ENCODE results near the gene MYOM3.

Gene MYOM3

GRCh38 chr1:24111996-24112779 is at the start of gene MYOM3:
Gene MYOM3, minus strand, starts transcription at chr1:24112135. Its CDS starts 3,499 bp downstream, at chr1:24108636.
- Mint-ChIP-seq H3K27ac (peak within 1 kb of the TSS in 1 of 2 donors; percentile 1), H3K9me3 (no peaks in the 10 kb centered on the region), H3K27me3 (peaks cover 30% of the 10 kb centered on the region), H3K4me3 (peak within 1 kb of the TSS in 1 of 2 donors; percentile 23), H3K4me1 (peaks cover 9% of the 10 kb centered on the region)
- DNase-seq: peak; percentile 47 to 71
- peak; percentile 99 for ATAC-seq

DNA sequence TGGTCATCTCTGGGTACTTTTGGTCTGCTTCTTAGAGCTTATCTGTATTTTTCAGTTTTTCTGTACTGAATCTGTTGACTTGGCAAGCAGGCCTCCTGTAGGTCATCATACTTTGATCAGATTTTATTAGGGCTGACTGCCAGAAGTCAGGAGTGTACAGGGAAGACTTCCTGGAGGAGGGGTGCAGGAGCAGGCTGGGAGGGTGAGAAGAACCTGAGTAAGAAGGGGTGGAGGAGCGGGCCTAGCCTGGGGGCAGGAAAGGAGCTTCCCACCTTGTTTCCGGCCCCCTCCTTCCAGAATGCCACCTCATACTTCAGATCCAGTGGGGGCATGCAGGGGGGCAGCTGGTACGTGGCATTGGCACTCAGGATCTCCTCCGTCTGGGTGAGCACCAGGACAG is 49.3 kb upstream of the MYOM3 start:
- Mint-ChIP-seq H3K4me3 (no peak overlapping the region), H3K9me3 (no peaks in the 10 kb centered on the region), H3K27me3 (no peaks in the 10 kb centered on the region), H3K27ac (no peak overlapping the region), H3K4me1 (no peaks in the 10 kb centered on the region)
- DNase-seq: no peak
- no peak for ATAC-seq

- Mint-ChIP-seq H3K27me3 (no peaks in the 10 kb centered on the region), H3K4me3 (no peak overlapping the region), H3K27ac (no peak overlapping the region), H3K4me1 (no peaks in the 10 kb centered on the region), H3K9me3 (no peaks in the 10 kb centered on the region)
- ATAC-seq (no peak), DNase-seq (no peak)
Measured at GRCh38 chr1:24159366-24159765, 47.4 kb upstream of the MYOM3 start.

GRCh38 chr1:24157918-24158481 is 46.1 kb upstream of the MYOM3 start:
- peaks cover 9% of the 10 kb centered on the region for H3K27me3 Mint-ChIP-seq
- ATAC-seq (no peak), DNase-seq (no peak)
- H3K27ac Mint-ChIP-seq: no peak overlapping the region
- H3K4me1 Mint-ChIP-seq: no peaks in the 10 kb centered on the region
- H3K4me3 Mint-ChIP-seq: no peak overlapping the region
- H3K9me3 Mint-ChIP-seq: no peaks in the 10 kb centered on the region

GRCh38 chr1:24156542-24157260 is 44.8 kb upstream of the MYOM3 start:
- Mint-ChIP-seq H3K27me3 (peaks cover 22% of the 10 kb centered on the region), H3K27ac (no peak overlapping the region), H3K4me1 (peaks cover 1% of the 10 kb centered on the region), H3K4me3 (no peak overlapping the region), H3K9me3 (no peaks in the 10 kb centered on the region)
- DNase-seq: no peak
- no peak for ATAC-seq

DNA sequence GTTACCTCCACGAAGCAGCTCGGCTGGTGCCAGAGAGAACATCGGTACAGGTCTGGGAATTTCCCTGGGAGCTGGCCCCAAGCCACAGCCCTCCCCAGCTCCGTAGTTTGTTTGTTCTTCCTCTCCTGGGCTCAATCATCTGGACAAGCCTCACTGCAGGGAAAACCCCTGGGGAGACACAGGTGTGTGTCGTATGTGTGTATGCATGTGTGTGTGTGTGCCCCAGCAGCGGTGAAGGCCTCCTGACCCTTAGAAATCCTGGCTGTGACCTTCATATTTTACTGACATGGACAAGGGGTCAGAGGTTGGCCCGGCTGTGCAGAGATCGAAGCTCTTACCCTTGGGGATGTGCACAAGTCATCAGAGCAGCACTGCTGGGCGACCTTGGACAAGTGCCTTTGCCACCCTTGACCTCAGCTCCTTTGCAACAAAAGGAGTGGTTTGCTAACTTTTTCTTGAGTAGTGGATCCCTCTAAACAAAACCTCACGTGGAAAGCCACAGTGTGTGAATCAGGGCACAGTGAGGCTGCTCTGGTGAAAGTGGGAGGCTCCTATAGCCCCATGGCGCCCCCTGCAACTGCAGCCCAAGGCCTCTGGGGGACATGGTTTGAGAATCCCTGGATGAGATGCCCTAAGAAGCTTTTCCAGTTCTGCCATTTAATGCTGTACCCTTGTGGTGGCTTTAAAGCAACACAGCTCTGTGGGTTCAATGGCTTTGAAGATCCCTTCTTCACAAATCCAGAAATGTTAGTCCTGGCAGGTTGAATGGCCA is 43.3 kb upstream of the MYOM3 start:
- no peak for DNase-seq
- no peaks in the 10 kb centered on the region for H3K9me3 Mint-ChIP-seq
- ATAC-seq: no peak
- H3K27ac Mint-ChIP-seq: no peak overlapping the region
- no peak overlapping the region for H3K4me3 Mint-ChIP-seq
- peaks cover 37% of the 10 kb centered on the region for H3K27me3 Mint-ChIP-seq
- H3K4me1 Mint-ChIP-seq: peaks cover 16% of the 10 kb centered on the region

DNA sequence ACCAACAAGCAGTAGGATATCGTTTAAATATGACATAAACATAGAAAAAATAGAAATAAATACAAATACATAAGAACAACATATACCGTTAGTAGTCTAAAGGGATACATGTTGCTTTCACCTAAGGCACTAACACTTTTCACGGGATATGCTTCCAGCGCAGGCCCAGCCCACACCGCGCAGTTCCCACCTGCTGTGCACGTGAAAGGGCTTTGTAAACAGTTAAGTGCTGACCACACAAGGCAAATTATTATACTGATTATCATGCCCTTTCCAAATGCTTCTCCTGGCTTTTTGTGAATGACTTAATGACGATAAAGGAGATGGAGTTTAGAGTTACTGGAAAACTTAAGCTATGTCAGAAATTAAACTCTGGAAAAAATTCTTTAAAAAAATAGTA is 42.3 kb upstream of the MYOM3 start:
- Mint-ChIP-seq H3K27ac (no peak overlapping the region), H3K4me3 (no peak overlapping the region)

DNA sequence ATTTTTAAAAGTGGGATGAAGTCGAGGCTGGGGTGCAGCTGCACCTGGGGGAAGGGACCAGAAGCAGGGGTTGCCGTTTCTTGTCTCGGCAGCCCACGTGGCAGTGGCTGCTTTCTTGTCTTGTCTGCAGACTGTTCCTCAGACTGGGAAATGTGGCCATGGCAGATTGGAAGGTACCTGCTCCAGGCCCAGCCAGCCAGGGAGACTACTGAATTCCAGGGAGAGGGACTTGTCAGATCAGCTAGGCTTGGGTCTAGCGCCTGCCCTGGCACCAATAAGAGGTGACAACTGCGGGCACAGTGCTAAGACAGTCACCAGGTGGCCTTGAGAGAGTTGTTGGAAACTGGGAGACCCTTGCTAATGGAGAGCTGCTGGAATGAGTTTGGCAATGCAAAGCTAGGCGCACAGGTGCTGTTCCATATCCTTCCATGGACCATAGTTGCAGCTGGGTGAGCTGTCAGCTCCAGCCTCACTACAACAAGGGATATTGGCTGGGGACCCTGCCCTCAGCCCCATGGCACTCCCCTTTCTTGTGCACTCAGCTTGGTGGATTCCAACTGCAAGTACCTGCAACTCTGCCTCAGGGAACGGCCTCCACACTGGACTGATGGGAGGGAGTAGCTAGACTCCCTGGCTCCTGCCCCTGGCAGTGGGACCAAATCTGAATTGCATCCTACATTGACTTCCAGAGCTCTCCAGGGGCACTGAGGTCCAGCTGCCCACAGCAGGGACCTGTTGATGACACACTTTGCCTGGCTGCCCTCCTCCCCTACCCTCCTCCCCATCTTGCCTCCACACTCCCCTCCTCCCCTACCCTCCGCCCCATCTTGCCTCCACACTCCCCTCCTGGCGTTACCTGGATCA is 40.9 kb upstream of the MYOM3 start:
- H3K27ac Mint-ChIP-seq: no peak overlapping the region
- peaks cover 55% of the 10 kb centered on the region for H3K27me3 Mint-ChIP-seq
- no peak for ATAC-seq
- DNase-seq: no peak
- no peak overlapping the region for H3K4me3 Mint-ChIP-seq
- no peaks in the 10 kb centered on the region for H3K9me3 Mint-ChIP-seq
- peaks cover 22% of the 10 kb centered on the region for H3K4me1 Mint-ChIP-seq

More for the DNA sequence above, 42.3 kb upstream of the MYOM3 start:
- DNase-seq (no peak), ATAC-seq (no peak)
- Mint-ChIP-seq H3K27me3 (peaks cover 46% of the 10 kb centered on the region), H3K9me3 (no peaks in the 10 kb centered on the region), H3K4me1 (peaks cover 22% of the 10 kb centered on the region)

GRCh38 chr1:24151175-24151533 is 39.2 kb upstream of the MYOM3 start:
- DNase-seq (no peak), ATAC-seq (peak; percentile 24)
- peaks cover 22% of the 10 kb centered on the region for H3K4me1 Mint-ChIP-seq
- H3K4me3 Mint-ChIP-seq: peak overlapping the region; percentile 67 to 74
- peaks cover 60% of the 10 kb centered on the region for H3K27me3 Mint-ChIP-seq
- H3K9me3 Mint-ChIP-seq: no peaks in the 10 kb centered on the region
- H3K27ac Mint-ChIP-seq: peak overlapping the region in 1 of 2 donors; percentile 49

DNA sequence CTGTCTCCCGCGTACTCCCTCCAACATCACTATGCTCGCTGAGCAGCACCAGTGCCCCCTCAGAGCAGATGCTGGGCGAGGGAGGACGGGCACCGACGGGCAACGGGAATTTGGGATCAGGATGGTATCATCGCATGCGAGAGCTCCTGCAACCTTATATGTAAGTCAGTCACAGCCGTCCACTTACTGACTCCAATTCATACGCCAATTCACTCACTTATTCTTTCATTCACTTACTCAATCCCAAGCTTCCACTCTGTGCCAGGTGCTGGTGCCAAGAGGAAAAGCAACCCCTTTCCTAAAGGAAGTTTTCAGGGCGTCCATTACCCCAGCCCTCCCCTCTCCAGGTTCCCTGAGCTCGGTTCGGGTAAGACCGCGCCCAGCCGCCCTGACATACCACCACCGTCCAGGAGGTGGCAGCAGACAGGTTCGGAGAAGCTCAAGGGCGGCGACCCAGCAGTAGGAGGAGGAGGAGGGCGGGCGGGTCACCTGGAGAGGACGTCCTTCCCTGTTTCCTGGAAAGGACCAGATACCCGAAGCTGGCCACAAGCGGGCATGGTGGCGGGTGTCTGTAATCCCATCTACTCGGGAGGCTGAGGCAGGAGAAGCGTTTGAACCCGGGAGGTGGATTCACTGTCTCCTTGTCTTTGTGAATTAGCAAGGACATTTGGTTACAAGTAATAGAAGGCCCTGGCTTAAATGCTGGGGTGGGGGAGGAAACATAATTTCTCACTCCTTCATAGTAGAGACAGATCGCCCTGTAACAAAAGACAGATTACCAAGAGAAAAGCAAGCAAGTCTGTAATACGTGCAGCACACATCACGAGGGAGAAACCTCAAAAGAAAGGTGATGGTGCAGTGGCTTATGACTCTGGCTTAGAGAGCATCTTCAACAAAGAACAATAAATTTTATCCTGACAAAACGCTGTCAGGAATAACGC is 38.6 kb upstream of the MYOM3 start:
- Mint-ChIP-seq H3K27me3 (peaks cover 62% of the 10 kb centered on the region), H3K4me3 (peak overlapping the region; percentile 67 to 74), H3K9me3 (no peaks in the 10 kb centered on the region), H3K4me1 (peaks cover 22% of the 10 kb centered on the region), H3K27ac (no peak overlapping the region)
- DNase-seq: peak; percentile 86 to 87
- peak; percentile 92 for ATAC-seq

DNA sequence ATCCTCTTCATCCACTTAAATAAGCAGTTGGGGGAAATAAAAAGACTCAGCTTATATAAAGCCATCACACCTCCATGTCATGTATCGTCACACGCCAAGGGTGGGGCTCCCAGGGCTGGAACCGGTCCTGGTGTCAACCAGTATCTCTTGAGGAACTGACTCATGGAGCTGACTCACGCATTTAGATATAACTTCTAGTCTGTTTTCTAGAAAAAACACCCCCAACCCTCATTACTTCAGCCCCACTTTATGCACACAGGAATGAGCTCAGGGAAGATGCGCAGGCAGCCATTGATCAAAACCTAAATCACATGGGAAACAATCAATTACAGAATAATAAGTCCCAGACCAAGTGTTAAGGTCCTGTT is 37.9 kb upstream of the MYOM3 start:
- H3K27me3 Mint-ChIP-seq: peaks cover 63% of the 10 kb centered on the region
- peak in 1 of 2 donors; percentile 21 for DNase-seq
- no peak overlapping the region for H3K27ac Mint-ChIP-seq
- peak; percentile 51 for ATAC-seq
- no peak overlapping the region for H3K4me3 Mint-ChIP-seq
- peaks cover 22% of the 10 kb centered on the region for H3K4me1 Mint-ChIP-seq
- no peaks in the 10 kb centered on the region for H3K9me3 Mint-ChIP-seq

DNA sequence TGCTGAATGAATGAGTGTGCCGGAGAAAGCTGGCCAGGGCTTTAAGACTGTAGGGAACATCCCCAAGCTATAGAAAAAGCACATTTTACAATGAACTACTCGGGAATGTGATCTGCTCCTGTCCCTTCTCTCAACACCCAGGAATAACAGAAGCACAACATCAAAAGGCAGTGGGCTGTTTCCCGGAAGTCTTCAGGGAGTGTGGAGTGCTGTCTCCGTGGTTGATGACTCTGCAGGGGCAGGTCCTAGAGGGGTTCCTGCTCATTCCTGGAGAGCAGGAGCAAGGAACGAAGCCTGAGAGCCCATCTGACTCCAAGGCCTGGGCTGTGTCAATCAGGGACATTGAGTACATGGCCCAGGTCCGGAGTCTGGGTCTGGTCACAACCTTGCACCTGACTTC is 35.9 kb upstream of the MYOM3 start:
- ATAC-seq: no peak
- no peaks in the 10 kb centered on the region for H3K9me3 Mint-ChIP-seq
- no peak for DNase-seq
- H3K27me3 Mint-ChIP-seq: peaks cover 65% of the 10 kb centered on the region
- H3K4me1 Mint-ChIP-seq: peaks cover 22% of the 10 kb centered on the region
- no peak overlapping the region for H3K27ac Mint-ChIP-seq
- no peak overlapping the region for H3K4me3 Mint-ChIP-seq

DNA sequence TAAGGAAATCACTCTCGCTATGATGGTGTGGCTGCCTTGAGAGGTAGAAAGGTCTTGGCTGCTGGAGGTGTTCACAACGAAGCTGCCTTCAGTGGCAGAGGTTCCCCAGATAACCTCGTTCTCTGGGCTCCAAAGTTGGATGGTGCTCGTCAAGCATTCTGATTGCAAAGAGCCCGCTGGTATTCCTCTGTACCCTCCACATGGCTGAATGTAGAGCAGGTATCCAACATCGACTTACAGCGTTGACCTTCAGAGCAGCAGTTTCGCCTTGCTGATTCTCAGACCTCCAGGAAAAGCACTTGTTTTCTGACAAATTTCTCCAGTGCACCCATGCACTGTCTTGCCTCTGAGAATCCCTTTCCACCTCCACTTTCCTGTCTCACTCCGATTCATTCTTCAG is 35.3 kb upstream of the MYOM3 start:
- no peak for ATAC-seq
- DNase-seq: no peak
- no peak overlapping the region for H3K4me3 Mint-ChIP-seq
- no peak overlapping the region for H3K27ac Mint-ChIP-seq
- peaks cover 59% of the 10 kb centered on the region for H3K27me3 Mint-ChIP-seq
- H3K4me1 Mint-ChIP-seq: peaks cover 22% of the 10 kb centered on the region
- H3K9me3 Mint-ChIP-seq: no peaks in the 10 kb centered on the region

Data from stimulated activated naive CD8-positive, alpha-beta T cell treated with anti-CD3 and anti-CD28 coated beads, Interleukin-15, amount 100 ng/mL, for 72 hours (primary cell).